Hematopoietic multipotent progenitor cell treated with erythropoietin and hydrocortisone succinate and interleukin-3 and kit ligand, for 8 days (in vitro differentiated cells): ENCODE data around the gene DPEP3.
"Not testable (repeated sequence)": the region's sequence is repeated elsewhere in the genome, so short reads cannot be mapped to it uniquely, and the experiment has no call there.

ENCODE experiments used
- DNase-seq: peaks from one replicate; pipeline ENCODE4 v3.0.0-alpha.2; 2015

Gene DPEP3

GRCh38 chr16:67993207-67994039, 13.1 kb upstream of the DPEP3 start:
- DNase-seq: peak; percentile 92

GRCh38 chr16:67992661-67993206, 12.4 kb upstream of the DPEP3 start:
- DNase-seq: no peak

DNA sequence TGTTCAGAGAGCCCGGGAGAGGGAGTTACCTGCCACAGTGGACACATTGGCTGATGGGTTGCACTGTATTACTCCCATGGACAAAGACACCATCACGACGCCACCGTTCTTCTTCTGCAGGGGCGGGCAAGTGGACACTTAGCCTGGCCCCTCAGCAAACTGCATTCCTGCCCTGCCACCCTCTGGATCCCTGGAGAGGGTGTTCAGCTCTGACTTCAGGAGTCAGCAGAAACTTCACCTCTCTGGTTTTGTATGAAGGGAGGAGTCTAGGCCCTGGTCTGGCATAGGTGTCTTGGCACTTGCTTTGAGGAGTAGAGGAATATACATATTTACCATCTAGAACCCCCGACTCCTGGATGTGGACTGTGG, 9.7 kb upstream of the DPEP3 start:
- DNase-seq: no peak

GRCh38 chr16:67989322-67990017, 9.2 kb upstream of the DPEP3 start:
- DNase-seq: no peak

DNA sequence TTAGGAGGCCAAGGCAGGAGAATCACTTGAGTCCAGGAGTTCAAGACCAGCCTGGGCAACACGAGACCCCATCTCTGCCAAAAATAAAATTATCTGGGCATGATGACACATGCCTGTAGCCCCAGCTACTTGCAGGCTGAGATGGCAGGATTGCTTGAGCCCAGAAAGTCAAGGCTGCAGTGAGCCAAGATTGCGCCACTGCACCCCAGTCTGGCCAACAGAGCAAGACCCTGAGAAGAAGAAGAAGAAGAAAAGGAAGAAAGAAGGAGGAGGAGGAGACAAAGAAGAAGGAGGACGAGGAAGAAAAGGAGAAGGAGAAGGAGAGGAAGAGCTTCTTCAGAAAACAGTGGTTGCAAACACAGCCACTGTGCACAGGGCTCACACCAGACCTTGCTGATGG, 8.4 kb upstream of the DPEP3 start:
- no peak for DNase-seq

- no peak for DNase-seq
These were observed 7.3 kb upstream of the DPEP3 start for GRCh38 chr16:67987460-67988160.

- no peak for DNase-seq
These were observed 6.7 kb upstream of the DPEP3 start for GRCh38 chr16:67986949-67987348.

DNA sequence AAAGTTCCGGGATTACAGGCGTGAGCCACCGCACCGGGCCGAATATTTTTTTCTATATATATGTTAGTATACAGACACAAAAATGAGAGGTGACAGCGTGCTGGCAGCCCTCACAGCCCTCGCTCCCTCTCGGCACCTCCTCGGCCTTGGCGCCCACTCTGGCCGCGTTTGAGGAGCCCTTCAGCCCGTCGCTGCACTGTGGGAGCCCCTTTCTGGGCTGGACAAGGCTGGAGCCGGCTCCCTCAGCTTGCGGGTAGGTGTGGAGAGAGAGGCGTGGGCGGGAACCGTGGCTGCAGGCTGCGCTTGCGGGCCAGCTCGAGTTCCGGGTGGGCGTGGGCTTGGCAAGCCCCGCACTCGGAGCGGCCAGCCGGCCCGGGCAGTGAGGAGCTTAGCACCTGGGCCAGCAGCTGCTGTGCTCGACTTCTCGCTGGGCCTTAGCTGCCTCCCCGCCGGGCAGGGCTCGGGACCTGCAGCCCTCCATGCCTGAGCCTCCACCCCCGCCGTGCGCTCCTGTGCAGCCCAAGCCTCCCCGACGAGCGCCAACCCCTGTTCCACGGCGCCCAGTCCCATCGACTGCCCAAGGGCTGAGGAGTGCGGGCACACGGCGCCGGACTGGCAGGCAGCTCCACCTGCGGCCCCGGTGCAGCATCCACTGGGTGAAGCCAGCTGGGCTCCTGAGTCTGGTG, 1.9 kb upstream of the DPEP3 start:
- DNase-seq: no peak

DNA sequence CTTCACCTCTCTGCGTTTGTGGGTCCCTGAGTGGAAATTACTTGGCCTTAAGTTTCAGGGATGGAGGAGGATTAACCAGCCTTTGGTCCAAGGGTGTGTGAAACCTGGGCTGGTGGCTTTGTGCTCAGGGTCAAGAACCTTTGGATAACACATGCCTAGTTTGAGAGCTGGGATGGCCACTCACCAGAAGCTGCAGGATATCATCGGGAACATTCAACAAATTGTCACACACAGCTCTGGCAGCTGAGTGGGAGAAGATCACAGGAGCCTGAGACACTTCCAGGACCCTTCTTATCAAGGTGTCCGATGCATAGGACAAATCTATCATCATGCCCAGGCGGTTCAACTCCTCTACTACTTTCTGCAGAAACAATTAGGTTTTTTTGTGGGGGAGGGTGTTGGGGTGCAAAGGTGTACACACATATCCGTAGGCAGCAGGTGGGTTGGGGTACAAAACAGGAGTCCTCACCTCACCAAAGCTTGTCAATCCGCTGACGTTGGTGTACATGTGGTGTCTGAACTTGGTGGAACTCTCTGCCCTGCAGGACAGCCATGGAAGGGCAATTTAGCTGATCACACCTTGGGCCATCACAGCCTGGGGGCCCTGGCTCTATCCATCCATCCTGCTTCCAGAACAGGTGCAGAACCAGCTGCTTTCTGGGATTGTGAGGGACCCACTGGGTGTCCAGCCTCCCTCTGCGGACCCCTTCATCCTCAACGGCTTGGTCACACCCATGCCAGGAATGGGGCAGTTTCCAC, 2.7 kb downstream of the DPEP3 start:
- no peak for DNase-seq

GRCh38 chr16:67977005-67977404, 3.3 kb downstream of the DPEP3 start:
- DNase-seq: no peak

GRCh38 chr16:67976205-67976604, 4.1 kb downstream of the DPEP3 start:
- no peak for DNase-seq

- DNase-seq: no peak
These were observed 4.8 kb downstream of the DPEP3 start for GRCh38 chr16:67975321-67976105.

DNA sequence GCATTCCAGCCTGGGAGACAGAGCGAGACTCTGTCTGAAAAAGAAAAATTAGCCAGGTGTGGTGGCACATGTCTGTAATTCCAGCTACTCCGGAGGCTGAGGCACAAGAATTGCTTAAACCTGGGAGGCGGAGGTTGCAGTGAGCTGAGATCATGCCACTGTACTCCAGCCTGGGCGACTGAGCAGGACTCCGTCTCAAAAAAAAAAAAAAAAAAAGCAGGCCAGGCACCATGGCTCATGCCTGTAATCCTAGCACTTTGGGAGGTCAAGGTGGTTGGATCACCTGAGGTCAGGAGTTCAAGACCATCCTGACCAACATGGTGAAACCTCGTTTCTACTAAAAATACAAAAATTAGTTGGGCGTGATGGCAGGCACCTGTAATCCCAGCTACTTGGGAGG, 8.0 kb downstream of the DPEP3 start:
- not testable (repeated sequence) for DNase-seq

GRCh38 chr16:67971111-67971510, 9.2 kb downstream of the DPEP3 start:
- DNase-seq: peak; percentile 58

DNA sequence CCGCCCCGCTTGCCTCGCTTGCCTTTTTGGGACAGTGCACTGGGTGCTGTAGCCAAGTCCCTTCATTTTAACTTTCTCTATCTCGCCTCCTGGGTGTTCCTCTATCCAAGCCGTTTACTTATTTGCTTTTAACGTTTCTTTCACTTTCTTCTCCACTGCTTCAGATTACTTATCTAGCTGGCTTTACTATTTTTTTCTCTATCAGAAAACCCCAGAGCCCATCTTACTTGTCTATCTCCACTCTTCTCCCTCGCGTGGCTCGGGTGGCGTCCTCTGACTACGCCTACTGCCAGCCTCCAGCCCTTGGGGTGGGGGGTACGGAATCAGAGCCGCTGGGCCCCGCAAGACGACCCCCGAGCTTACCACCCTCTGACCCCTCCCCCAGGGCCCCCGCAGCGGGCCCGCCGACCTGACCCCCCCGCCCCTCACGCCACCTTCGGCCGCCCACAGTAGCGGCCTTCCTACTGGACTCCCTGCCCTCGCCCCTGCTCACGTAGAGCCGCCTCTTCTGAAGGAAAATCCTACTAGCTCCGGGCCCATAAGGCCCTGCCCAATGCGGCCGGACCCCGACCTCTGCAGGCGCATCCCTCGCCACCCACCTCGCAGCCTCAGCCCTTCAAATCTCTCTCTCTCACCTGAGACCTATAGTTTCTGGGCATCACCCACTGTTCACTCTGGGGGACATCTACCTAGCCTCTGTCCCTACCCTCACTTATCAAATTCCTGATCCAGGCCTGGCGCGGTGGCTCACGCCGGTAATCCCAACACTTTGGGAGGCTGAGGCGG, 10.9 kb downstream of the DPEP3 start:
- DNase-seq: peak; percentile 82

DNA sequence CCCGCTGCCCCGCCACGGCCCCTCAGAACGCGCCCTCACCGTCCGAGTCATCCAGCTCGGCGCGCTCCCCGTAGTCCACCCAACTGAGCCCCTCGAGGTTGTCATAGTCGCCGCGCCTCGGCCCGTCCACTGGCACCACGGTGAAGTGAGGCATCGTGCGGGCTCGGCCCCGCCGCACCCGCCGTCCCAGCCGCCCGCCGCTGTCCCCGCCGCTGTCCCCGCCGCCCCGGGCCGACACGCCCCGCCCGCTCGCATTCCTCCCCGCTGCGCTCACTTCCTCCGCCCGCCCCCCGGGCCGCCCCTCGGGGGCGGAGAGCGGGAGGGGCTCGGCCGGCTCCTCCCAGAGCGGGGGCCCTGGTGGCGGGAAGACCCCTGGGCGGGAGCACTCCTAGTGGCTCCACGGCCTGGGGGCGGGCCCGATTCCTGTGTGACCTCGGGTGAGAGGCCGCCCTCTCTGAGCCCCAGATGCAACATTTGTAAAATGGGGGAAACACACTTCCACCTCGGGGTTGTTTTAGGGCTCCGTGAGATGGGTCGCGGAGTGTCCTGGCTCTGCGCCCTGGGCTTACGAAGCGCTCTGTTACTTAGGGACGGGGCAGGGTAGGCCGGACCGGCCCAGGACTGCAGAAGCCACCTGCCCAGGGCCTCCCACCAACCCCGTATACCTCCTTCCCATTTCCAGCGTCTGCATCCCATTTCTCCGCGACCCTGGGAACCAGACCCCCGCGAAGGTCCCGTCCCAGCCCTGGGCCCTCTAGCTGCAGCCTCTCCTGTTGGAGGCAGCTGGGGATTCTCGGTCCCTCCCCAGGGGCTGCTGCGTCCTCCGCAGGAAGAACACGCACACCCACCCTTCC, 11.7 kb downstream of the DPEP3 start, which contains the start of gene SLC12A4:
SLC12A4 (minus strand) TSS at position 238 of the 854 bp plus-strand sequence; CDS start at position 154, 84 bp downstream.
- DNase-seq: peak; percentile 94

DNA sequence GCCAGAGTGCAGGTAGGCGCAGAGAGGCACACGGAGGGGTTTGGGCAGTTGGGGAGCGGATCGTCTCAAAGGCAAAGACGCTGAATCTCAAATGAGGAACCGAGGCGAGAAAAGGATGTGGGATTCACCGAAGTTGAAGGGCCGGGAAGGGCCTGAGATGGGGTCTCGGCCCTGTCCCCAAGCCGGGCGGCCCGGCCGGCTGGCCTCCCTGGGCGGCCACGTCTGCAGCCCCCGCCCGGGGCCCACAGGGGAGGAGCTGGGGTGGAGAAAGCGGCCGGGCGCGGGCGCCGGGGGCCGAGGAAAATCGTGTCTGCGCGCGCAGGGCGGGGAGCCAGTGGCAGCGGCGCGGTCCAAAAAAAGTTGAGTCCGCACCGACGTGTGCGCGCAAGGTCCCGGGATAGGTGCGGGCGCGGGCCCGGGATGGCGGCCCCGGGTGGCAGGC, 12.3 kb downstream of the DPEP3 start:
- DNase-seq: peak; percentile 26

DNA sequence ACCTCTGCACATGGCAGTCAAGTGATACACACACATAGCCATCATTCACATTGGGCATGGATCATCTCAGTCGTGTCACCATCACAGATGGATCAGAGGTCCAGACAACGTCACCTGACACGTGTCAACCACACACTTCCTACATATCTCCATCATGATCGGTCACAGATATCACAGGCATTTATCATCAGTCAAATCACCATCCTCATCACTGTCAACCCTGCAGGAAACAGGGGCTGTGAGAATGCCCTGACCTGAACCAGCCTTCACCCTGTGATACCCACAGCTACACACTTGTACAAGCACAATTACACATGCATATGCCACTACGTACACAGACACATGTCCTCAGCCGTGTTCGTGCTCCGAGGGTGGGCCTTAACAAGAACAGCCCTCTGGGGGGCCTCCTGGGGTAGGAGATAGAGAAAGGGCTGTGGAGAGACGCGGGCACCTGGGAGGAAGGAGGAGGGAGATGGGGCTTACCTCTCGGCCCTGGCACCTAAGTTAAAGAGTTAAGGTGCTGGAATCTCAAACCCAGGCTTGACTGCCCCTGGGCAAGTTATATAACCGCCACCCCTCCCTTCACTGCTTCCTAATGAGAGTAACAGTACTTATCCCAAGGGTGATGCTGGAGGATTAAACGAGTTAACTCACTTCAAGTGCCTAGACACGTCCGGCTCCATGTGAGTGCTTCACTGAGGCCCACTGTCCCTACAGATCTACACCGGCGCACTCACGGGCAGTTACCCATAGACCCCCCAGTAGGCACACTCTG, 12.9 kb downstream of the DPEP3 start:
- DNase-seq: peak; percentile 22
